ENCODE data around the gene FBXO24.
A peak's percentile ranks its signal among the peaks of the same experiment; 100 is the strongest.
"Not testable (repeated sequence)": the region's sequence is repeated elsewhere in the genome, so short reads cannot be mapped to it uniquely, and the experiment has no call there.

Gene FBXO24, protein sequence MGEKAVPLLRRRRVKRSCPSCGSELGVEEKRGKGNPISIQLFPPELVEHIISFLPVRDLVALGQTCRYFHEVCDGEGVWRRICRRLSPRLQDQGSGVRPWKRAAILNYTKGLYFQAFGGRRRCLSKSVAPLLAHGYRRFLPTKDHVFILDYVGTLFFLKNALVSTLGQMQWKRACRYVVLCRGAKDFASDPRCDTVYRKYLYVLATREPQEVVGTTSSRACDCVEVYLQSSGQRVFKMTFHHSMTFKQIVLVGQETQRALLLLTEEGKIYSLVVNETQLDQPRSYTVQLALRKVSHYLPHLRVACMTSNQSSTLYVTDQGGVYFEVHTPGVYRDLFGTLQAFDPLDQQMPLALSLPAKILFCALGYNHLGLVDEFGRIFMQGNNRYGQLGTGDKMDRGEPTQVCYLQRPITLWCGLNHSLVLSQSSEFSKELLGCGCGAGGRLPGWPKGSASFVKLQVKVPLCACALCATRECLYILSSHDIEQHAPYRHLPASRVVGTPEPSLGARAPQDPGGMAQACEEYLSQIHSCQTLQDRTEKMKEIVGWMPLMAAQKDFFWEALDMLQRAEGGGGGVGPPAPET

DNA sequence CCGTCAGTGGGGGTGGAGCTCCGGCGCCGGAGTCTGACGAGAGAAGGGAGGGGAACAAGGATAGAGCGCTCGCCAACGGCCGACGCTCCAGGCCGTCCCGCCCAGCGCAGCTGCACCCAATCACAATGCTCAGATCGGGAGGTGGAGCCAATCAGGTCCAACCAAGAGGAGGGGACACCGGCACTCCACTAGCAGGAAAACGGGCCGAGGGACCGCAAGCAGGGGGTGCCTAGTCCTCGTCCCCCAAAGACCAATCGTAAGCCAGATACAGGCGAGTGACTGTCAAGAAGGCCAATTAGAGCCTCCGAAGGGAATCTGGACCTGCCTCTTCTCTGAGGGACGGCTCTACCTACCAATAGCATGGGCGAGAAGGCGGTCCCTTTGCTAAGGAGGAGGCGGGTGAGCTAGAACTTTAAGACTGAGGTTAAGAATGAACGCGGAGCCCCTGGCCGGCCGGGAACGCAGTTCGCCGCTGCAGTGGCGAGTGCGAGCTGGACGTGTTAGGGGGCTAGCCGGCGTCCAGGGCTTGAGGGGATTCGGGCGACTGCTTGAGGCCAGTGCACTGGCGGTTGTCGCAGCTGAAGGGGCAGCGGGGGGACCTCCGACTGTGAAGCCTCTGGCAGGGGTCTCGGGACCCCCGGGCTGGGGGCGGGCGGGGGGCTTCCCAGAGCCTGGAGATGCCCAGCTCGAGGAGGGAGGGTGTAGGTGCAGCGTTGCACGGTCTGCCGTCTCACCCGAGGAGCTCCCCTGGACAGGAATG is at the start of gene FBXO24:
Gene FBXO24 (plus strand): TSS at position 63 of the 760 bp plus-strand sequence. CDS start 298 bp downstream, at position 361.
- DNase-seq, result peak; percentile 100

DNA sequence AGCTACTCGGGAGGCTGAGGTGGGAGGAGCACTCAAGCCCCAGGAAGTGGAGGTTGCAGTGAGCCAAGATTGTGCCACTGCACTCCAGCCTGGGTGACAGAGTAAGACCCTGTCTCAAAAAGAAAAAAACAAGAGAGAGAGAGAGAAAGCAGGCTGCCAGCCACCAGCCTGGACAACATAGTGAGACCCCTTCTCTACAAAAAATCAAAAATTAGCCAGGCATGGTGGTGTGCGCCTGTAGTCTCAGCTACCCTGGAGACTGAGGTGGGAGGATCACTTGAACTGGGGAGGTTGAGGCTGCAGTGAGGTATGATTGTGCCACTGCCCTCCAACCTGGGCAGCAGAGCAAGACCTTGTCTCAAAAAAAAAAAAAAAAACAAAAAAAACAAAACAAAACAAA is 49.4 kb upstream of the FBXO24 start:
- not testable (repeated sequence) for DNase-seq

DNA sequence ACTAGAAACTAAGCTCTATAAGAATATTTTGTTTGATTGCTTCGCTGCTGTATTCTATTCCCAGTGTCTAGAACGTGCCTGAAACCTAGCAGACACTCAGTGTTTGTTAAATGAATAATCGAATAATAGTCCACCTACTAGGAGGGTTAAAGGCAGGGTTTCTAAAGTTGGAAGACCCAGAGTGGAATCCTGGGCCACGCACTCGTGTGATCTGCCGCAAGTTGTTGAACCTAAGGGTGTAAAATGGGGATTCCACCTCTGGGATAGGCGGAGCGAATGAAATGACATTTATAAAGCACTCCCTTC is 47.8 kb upstream of the FBXO24 start:
- DNase-seq, result no peak

DNA sequence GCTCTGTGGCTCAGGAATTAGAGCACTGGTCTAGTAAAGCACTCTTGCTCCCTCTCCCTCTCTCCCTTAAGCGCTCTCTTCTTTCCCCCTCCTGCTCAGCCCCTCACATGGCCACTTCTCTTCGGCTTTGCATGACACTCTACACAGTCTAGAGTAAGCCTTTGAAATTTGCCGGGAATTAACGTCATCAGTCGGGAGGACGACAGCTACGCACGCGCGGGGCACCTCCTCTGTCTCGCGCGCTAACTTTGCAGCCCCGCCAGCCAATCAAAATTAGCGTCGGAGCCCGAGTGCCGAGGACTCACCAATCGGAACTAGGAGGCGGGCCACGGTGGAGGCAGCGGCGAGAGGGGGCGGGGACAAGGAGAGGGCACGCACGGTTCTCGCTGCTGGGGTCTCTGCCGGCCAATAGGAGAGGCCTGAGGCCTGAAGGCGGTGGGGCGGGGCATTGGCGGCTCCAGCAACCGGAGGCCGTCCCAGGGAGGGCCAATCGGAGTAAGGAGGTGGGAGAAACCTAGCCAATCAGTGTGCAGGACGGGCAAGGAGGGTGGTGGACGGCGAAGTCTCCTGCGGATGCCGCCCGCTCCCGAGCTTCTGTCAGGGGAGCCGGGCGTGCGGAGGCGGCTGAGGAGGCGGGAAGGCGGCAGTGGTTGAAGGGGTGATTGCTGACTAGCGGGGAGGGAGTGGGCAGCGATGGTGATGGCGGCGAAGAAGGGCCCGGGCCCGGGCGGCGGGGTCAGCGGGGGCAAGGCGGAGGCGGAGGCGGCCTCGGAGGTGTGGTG is 47.3 kb upstream of the FBXO24 start, which contains the start of gene AGFG2:
Gene AGFG2 (plus strand): TSS at position 550 of the 782 bp plus-strand sequence. CDS start 144 bp downstream, at position 694.
- peak; percentile 100 for DNase-seq

DNA sequence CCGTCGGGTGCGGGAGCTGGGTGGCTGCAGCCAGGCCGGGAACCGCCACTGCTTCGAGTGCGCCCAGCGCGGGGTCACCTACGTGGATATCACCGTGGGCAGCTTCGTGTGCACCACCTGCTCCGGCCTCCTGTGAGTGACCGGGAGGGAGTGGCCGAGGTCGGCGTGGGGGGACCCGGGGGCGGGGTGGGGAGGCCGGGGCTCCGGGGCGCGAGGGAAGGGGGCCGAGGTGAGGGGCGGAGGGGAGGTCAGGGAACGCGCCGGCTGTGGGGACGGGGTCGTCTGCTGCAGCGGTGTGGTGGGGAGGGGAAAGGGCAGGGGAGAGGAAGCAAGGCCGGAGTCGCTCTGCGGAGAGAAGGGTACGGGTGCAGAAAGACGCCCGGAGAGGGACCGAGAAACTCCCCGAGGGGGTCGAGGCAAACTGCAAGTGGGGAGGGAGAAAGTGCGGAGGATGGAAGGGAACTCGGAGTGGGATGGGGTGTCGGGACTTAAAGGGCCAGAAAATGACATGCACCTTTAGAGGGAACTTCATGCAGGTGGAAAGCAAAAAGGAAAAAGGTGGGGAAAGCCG is 46.6 kb upstream of the FBXO24 start:
- no peak for DNase-seq

DNA sequence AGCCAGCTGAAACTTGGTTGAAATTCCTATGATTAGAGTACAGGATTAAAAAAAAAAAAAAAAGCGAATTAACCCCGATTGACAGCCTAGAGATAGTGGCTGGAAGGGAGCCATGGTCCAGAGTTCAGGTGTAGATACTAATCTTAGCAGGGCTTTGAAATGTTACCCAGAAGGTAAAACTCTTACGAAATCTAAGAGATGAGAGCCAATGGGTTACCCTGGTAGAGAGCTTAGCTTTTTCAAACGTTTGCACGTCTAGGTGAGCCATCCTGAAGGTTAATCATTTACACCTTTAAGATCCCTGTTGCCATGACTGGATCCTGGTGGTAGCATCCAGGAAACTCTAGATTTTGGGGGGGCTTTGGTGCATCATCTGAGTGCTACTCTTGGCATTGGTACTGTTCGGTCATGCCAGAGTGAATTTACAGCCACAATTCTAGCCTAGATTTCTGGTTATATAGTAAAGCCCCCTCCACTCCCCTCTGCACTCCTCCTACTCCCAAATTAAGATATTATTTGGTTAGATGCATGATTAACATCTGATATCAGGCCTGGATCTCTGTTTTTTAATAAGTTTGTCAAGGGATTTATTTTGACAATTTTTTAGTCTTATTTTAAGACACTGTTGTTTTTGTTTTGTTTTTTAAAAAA is 45.9 kb upstream of the FBXO24 start:
- no peak for DNase-seq

DNA sequence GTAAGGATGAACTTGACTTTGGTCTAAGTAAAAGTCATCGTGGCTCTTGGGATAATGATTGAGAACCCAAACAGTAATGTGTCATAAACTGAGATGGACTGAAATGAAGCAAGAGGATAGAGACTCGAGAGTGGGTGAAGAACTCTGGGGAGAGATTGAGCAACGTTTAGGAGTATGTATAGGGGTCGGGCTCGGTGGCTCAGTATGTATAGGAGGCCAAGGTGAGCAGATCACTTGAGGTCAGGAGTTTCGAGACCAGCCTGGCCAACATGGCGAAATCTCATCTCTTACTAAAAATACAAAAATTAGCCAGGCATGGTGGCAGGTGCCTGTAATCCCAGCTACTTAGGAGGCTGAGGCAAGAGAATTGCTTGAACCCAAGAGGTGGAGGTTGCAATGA is 44.8 kb upstream of the FBXO24 start:
- DNase-seq, result not testable (repeated sequence)

DNA sequence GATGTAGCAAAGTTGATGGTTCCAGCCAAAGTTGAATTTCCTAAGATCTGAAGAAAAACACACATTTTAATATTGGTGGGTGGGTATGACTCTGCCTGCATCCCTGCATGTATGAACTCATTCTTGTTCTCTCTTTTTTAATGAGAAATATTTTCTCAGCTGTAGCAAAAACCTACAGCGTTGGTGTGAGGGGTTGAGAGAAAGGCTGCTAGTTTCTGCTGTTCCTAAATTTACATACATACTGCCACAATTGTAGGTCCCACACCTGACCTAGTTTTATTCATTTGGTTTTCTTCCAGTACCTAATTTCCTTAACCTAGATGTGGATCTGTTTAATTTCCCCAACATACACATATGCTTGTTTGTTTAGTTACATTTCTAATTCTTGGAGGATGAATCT is 42.5 kb upstream of the FBXO24 start:
- DNase-seq, result no peak

DNA sequence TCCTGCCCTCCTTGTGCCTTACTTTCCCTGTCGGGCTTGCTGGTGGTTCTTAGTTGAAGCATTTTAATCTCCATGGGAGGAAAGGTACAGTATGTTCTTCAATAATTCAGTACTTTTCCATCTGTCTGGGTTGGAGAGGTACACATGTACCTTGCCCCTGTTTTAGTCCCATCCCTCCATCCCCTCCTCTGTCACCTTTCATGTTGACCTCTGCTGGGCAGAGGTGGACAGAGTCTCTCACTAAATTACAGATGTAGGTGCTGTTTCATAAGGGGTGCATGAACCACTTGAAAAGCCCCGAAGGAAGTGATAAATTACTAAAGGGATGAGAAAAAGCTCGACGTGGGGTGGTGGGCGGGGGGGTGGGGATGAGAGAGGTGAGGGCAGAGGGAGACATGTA is 41.7 kb upstream of the FBXO24 start:
- no peak for DNase-seq

DNA sequence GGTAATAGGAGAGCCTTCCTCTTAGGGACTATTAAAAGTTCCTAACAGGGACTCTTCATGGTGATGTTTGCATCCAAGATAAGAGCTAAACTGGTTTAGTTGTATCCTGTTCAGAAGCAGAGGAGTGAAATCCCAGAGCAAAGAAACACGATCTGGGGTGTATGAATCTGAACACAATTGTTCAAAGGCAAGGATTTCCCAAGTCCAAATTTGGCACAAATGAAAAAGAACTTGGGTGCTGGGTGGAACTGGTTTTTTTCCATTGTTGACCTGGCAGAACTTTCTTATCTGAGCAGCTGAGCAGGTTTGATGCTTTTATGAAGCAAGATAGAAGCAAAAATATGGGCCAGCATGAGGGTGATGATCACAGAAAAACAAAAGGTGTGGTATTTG is 41.2 kb upstream of the FBXO24 start:
- no peak for DNase-seq

DNA sequence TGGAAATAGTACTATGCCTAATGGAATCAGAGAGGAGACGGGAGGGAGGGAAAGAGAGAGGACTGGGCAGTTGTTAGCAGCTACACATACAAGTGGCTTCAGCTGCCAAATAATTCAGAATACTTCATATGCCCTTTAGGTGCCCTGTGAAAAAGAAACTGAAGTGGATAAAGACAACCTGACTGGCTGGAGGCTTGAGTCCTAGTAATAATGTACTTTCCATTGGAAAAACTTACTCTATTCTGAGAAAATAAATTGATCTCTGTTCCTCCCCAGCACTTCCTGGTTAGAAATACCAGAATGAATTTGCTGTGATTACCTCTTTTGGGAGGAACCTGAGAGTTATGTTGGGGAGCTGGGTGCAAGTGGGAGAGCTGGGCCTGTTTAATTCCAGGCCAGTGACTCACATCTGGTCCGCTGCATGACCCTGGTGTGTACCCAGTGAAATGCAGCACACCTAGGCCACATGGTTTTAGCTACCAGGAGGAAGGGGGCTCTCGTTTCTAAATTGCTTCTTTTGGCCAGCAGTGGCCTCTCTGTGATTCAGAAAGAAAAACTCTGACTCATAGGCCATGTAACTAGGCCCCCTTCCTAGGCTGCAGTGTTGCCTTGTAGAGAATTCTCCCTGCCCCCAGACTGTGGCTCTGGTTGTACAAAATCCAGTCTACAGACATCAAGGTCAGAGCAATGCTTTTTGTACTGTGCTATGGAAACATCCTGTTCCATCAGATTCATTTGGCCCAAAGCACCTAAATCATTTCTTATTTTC is 40.6 kb upstream of the FBXO24 start:
- DNase-seq, result no peak

DNA sequence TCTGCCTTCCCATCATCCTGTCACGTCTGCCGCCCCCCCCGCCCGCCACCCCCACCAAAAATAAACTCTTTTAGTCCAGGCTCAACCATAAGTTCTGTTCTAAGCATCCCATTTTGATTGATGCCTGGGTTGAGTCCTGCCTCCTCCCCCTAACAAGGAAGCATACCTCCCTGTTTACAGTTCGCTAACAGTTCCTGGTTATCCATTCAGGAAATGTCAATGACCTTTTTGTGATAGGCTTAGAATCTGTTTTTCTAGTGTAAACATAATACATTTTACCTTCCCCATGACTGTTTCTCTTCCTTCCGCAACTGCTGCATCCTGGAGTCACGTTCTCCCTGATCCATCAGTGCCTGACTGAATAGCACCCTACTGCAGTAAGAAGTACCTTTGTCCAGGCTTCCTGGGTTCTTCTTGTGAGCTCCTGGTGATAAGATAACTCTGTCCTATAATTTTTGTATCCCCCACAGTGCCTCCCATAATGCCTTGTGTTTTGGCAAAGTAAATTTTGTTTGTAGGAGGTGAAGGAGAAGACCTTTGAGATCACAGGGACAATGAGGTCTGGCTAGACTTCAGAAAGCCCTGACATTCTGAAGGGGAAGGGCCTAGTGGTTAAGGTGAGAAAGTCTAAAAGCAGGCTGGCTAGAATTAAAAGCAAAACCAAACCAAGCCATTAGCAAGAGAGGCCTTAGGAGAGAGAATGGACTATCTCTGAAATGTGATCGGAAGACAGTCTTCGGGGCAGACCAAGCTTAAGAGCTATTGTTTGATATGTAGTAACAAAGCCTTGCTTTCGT is 39.8 kb upstream of the FBXO24 start:
- DNase-seq, result no peak

DNA sequence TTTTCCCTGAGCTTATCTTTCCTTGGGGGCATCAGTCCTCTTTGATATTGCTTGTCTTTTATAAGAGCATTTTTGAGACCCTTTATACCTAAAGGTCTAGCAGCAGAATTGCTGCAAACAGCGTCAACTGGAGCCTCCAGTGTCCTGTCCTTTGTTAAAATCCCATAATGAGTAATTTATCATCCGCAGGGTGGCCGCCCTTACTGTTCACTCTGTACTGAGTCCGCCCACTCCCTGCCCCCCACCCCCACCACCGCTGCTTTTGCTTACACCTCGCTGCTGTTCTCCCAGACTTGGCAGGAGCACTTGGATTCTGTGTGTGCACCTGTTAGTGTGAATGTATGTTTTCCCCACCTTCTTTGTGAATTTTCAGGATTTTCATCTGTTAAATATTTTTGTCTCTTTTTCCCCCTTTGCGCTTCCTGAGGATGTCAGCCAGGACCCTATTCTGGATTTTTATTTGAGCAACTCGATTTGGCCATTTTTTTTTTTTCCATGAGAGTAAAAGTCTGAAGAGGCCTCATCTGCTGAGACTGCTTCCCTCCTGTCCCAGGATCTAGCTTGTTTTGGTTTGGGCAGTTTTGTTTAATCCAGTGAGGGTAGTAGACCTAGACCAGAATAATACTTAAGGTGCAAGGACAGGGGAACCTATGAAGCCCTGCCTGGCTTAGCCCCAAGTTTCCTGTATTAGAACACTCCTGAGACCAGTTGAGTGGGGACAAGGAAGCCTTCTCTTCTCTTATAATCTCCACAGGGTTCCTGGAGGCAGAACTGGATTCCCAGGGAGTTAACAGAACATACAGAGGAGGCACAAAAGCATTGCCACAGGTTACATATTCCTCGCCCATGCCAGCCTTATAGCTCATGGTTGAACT is 39.0 kb upstream of the FBXO24 start:
- no peak for DNase-seq

DNA sequence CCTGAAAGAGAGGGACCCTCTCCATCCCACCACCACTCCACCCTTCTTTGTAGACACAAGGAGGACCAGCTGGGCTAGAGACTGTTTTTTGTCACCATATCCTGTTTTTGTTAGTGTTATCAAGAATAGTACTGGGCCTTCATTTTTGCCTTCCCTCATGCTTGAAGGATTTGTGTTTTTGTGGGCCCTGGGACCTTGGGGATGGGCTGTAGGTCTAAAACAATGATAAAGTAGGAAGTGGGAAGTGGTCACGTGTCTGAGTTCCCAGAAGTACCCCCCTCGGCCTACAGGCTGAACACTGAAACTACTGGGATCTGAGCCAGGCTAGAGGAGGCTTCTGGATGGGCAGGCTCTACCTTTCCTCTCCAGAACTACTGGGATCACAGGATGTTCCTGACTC is 38.3 kb upstream of the FBXO24 start:
- DNase-seq, result no peak

DNA sequence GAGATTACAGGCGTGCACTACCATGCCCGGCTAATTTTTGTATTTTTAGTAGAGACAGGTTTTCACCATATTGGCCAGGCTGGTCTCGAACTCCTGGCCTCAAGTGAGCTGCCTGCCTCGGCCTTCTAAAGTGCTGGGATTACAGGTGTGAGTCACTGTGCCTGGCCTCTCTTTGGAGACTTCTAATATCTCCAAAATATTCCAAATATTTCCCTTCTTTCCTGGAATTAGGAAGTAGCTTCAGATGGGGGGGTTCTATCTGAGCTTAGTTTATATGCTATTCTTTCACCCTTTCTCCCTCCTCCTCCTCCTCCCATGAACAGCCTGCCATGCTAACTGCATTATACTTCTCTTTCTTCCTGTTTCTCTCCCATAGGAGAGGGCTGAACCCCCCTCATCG is 37.7 kb upstream of the FBXO24 start:
- not testable (repeated sequence) for DNase-seq

DNA sequence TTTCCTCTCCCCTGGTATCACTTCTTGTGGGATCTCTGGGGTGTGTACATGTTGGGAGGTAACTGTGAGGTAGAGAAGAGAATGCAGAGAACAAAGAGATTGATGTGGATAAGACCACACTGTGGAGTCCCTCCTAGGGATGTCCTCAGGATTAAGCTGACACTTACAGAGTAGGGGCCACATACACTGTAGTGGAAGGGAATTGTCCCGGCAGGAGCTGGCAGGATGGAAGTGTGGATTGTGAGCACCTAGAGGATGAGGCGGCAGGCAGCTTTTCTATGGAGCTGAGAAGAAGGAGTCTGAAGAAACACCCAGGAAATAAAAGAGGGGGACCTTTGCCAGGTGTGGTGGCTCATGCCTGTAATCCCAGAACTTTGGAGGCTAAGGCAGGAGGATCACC is 33.6 kb upstream of the FBXO24 start:
- DNase-seq, result no peak

DNA sequence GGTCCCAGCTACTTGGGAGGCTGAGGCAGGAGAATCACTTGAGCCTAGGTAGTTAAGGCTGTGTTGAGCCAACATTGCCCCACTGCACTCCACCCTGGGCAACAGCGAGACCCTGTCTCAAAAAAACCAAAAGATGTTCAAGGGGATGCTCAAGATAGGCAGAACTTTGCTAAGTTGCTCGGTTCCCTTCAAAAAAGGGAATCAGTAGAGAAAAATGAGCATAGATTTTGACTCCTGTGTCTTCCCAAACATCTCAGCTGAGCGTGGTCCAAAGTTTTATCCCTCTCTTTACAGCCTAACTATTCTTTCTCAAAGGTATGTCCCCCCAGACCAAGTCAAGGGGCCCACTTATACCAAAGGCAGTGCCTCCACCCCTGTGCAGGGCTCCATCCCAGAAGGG is 33.1 kb upstream of the FBXO24 start:
- DNase-seq, result no peak

DNA sequence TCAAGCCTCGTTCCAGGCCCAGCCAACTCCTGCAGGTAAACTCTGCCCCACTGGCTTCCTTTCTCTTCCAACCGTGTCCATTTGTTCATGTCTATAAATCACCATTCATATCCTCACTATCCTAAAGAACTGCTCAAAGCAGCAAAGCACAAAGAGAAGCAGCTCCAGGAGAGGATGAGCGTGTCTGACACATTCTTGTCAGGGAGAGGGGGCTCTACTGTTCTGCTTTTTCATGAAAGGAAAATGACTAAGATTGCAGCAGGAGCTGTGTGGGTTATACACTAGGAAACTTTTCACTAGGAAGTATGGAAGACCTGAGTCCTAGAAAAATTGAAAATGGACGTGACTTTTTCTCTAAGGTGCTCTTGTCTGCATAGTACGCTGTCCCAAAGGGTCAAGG is 30.4 kb upstream of the FBXO24 start:
- no peak for DNase-seq

DNA sequence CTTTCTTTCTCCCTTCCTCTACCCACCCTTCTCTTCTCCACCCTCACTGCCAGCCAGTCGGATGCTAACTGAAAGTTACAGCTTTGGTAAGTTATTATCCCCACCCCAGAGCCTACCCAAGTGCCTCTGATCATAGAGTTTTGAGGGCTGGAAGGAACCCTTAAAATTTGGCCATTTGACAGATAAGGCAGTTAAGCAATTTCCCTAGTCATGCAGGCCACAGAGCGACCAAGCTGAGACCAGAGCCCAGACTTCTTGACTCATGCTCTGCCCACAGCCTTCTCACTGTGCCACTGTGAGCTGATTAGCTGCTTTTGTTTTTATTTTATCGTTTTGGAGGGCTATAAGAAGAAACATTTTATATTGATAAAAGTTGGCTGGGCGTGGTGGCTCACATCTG is 29.6 kb upstream of the FBXO24 start:
- no peak for DNase-seq

DNA sequence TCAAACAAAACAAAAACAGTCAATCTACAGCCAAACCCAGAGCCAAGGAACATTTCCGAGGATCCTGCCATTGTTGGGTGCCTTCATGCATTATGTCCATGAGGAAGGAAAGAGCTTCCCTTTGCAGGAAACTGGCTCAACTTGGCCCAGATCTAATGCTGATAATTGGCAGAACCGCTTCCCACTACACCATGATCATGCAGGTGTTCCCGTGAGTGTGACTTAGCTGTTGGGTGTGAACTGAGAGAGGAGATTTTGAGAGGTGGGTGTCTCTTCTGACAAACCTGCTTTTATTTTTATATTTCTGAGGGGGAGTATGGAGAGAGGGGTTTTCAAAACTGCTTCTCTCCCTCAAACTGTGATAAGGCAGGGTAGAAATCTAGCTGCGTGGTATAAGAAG is 27.0 kb upstream of the FBXO24 start:
- no peak for DNase-seq
